ENCODE measurements around the gene CNIH1. TPM values are rescaled to one million over a fixed set of nuclear protein-coding genes. Genes with fewer than 3 reads are reported as not detected.

CNIH1 gene
- total RNA-seq, 1 experiment from 2014 or later = 149 TPM

DNA sequence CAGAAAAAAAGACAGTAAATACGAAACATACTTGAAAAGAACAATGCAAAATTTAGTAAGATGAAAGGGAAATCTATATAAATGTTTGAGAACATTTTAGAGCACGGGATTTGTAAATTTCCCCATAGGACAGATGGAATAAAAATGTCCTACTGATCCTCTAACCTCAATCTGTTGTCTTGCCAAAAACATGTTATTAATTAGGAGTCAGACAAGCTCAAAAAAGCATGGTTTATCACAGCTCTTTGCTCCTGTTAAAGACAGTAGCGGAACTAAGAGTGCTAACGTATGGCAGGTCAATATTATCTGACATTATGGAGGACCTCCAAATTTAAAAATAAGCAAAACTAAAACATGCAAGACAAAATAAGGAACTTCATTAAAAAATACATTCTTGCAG lies 34.7 kb upstream of the CNIH1 start:
- ATAC-seq = no peak
- Histone ChIP-seq H3K9ac (ENCODE audit: low read length) (no peak overlapping the region), H3K4me2 (ENCODE audit: low read length) (no peak overlapping the region), H3K27ac (ENCODE audit: low read depth, low read length) (no peak overlapping the region), H3K27me3 (ENCODE audit: insufficient read depth, low read length) (no peaks in the 10 kb centered on the region), H3K36me3 (ENCODE audit: control insufficient read depth in 1 of 2, insufficient read depth in 2 of 2, low read length in 2 of 2) (peaks cover 18 to 26% of the 10 kb centered on the region in 2 experiments; a peak in 3 of 4 replicates), H3K4me1 (ENCODE audit: control insufficient read depth in 1 of 2, insufficient read depth in 2 of 2, low read length in 2 of 2) (peaks cover 0 to 3% of the 10 kb centered on the region in 2 experiments; a peak in 1 of 4 replicates), H4K20me1 (ENCODE audit: insufficient read depth) (no peaks in the 10 kb centered on the region), H2AFZ (ENCODE audit: low read depth, low read length, poor library complexity, severe bottlenecking) (no peak overlapping the region), H3K4me3 (replicated peaks in 1 of 2; ENCODE audit: low read depth in 1 of 2, low read length in 2 of 2) (no peak overlapping the region), H3K79me2 (ENCODE audit: insufficient read depth, low read length) (peaks cover 14% of the 10 kb centered on the region), H3K9me2 (ENCODE audit: insufficient read depth) (no peaks in the 10 kb centered on the region), H3K9me3 (ENCODE audit: control insufficient read depth in 1 of 2, insufficient read depth in 1 of 2, low read depth in 1 of 2, low read length in 2 of 2) (no peaks in the 10 kb centered on the region)
- intact Hi-C loops (cut with micrococcal nuclease) = no loop called here
- ChIA-PET CTCF (no interaction called here), RAD21 (ENCODE audit: low non-redundant PET in 1 of 2, low total read pairs in 2 of 2, uncharacterized antibody in 2 of 2, unreplicated experiment in 2 of 2) (no interaction called here), POLR2A (no interaction called here)
- TF ChIP-seq RAD21 (IDR thresholded peaks at IDR 0.05; ENCODE audit: low read depth) (no peak), POLR2A (IDR thresholded peaks at IDR 0.05; ENCODE audit: borderline replicate concordance, extremely low read depth, insufficient read depth, insufficient read length) (no peak), EZH2 (IDR thresholded peaks at IDR 0.05) (no peak), POLR2AphosphoS5 (IDR thresholded peaks at IDR 0.05; ENCODE audit: low read depth, low read length) (no peak), SIN3A (IDR thresholded peaks at IDR 0.05; ENCODE audit: low read depth) (no peak), ZNF274 (IDR thresholded peaks at IDR 0.05; ENCODE audit: low read depth, low read length) (no peak), ELF1 (IDR thresholded peaks at IDR 0.05; ENCODE audit: borderline replicate concordance, low read depth) (no peak), SRF (IDR thresholded peaks at IDR 0.05; ENCODE audit: low read depth) (no peak), EZH2phosphoT487 (IDR thresholded peaks at IDR 0.05; ENCODE audit: borderline replicate concordance) (no peak)
- TF ChIP-seq, protein P1, sequence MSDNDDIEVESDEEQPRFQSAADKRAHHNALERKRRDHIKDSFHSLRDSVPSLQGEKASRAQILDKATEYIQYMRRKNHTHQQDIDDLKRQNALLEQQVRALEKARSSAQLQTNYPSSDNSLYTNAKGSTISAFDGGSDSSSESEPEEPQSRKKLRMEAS (IDR thresholded peaks at IDR 0.05) = no peak
- TF ChIP-seq, protein P2, sequence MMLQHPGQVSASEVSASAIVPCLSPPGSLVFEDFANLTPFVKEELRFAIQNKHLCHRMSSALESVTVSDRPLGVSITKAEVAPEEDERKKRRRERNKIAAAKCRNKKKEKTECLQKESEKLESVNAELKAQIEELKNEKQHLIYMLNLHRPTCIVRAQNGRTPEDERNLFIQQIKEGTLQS (IDR thresholded peaks at IDR 0.05) = no peak
- TF ChIP-seq, protein P3, sequence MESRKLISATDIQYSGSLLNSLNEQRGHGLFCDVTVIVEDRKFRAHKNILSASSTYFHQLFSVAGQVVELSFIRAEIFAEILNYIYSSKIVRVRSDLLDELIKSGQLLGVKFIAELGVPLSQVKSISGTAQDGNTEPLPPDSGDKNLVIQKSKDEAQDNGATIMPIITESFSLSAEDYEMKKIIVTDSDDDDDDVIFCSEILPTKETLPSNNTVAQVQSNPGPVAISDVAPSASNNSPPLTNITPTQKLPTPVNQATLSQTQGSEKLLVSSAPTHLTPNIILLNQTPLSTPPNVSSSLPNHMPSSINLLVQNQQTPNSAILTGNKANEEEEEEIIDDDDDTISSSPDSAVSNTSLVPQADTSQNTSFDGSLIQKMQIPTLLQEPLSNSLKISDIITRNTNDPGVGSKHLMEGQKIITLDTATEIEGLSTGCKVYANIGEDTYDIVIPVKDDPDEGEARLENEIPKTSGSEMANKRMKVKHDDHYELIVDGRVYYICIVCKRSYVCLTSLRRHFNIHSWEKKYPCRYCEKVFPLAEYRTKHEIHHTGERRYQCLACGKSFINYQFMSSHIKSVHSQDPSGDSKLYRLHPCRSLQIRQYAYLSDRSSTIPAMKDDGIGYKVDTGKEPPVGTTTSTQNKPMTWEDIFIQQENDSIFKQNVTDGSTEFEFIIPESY (IDR thresholded peaks at IDR 0.05; ENCODE audit: extremely low read depth, insufficient replicate concordance, low read length) = no peak
- TF ChIP-seq, protein P4, sequence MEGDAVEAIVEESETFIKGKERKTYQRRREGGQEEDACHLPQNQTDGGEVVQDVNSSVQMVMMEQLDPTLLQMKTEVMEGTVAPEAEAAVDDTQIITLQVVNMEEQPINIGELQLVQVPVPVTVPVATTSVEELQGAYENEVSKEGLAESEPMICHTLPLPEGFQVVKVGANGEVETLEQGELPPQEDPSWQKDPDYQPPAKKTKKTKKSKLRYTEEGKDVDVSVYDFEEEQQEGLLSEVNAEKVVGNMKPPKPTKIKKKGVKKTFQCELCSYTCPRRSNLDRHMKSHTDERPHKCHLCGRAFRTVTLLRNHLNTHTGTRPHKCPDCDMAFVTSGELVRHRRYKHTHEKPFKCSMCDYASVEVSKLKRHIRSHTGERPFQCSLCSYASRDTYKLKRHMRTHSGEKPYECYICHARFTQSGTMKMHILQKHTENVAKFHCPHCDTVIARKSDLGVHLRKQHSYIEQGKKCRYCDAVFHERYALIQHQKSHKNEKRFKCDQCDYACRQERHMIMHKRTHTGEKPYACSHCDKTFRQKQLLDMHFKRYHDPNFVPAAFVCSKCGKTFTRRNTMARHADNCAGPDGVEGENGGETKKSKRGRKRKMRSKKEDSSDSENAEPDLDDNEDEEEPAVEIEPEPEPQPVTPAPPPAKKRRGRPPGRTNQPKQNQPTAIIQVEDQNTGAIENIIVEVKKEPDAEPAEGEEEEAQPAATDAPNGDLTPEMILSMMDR (IDR thresholded peaks at IDR 0.05 in 2 of 3, conservative IDR thresholded peaks at IDR 0.05 in 1 of 3; ENCODE audit: borderline replicate concordance in 1 of 3, insufficient read depth in 1 of 3, low read depth in 2 of 3, low read length in 2 of 3) = no peak
- BruUV-seq (replicated peaks) = no TSS peak
- no peak for DNase-seq (ENCODE audit: low read depth, low spot score)
